Fibroblast of lung (primary cell): ENCODE data around the gene ALPP. TPM values are rescaled to one million over a fixed set of nuclear protein-coding genes. Genes with fewer than 3 reads are reported as not detected.

Experiments
- DNase-seq, 2 donors: peaks; one replicate each; pipeline versions ENCODE4 v3.0.0 to v3.0.0-alpha.2; 2010; ENCODE audit warnings: low read depth in 2 of 2
- H2AFZ ChIP-seq: 2 replicates; pipeline ENCODE4 v1.5.1; 2012; ENCODE audit warnings: low read length, control low read depth, inconsistent platforms
- H3K27ac ChIP-seq: 2 replicates; pipeline ENCODE4 v1.5.1; 2011; ENCODE audit warnings: low read length, control low read depth; ENCODE audit not compliant: insufficient read depth
- H3K27me3 ChIP-seq: 2 replicates; pipeline ENCODE4 v1.5.1; 2011; ENCODE audit warnings: mild to moderate bottlenecking, low read length; ENCODE audit not compliant: control insufficient read depth, insufficient read depth
- H3K36me3 ChIP-seq: 2 replicates; pipeline ENCODE4 v1.5.1; 2011; ENCODE audit warnings: low read length; ENCODE audit not compliant: control insufficient read depth, insufficient read depth
- H3K4me1 ChIP-seq: 2 replicates; pipeline ENCODE4 v1.5.1; 2011; ENCODE audit warnings: low read length; ENCODE audit not compliant: control insufficient read depth, insufficient read depth; ENCODE audit errors: extremely low read depth
- H3K4me2 ChIP-seq: 2 replicates; pipeline ENCODE4 v1.5.1; 2011; ENCODE audit warnings: low read length, control low read depth; ENCODE audit not compliant: insufficient read depth; ENCODE audit errors: extremely low read depth
- H3K4me3 ChIP-seq, 4 experiments: fragments of 200-600 bp in 1 of 4; sonication (generic) in 1 of 4; replicated peaks in 1 of 4; 2 replicates each; pipeline ENCODE4 v1.5.1; 2011 to 2016; ENCODE audit warnings: low read length in 4 of 4, low read depth in 3 of 4, mild to moderate bottlenecking in 3 of 4, control low read depth in 2 of 4, inconsistent platforms in 1 of 4, mixed read lengths in 1 of 4; ENCODE audit not compliant: insufficient read depth in 1 of 4; ENCODE audit errors: control extremely low read depth in 1 of 4
- H3K79me2 ChIP-seq: 2 replicates; pipeline ENCODE4 v1.5.1; 2012; ENCODE audit warnings: mild to moderate bottlenecking, low read length, inconsistent platforms; ENCODE audit not compliant: control insufficient read depth, insufficient read depth
- H3K9ac ChIP-seq: 2 replicates; pipeline ENCODE4 v1.5.1; 2011; ENCODE audit warnings: mild to moderate bottlenecking, low read length, control low read depth; ENCODE audit not compliant: insufficient read depth
- H3K9me3 ChIP-seq: 2 replicates; pipeline ENCODE4 v1.5.1; 2012; ENCODE audit warnings: low read depth, low read length; ENCODE audit not compliant: control insufficient read depth, insufficient read depth
- H4K20me1 ChIP-seq: 2 replicates; pipeline ENCODE4 v1.5.1; 2011; ENCODE audit warnings: low read length; ENCODE audit not compliant: control insufficient read depth, insufficient read depth; ENCODE audit errors: extremely low read depth
- CTCF ChIP-seq, 2 donors: IDR thresholded peaks in 1 of 2; conservative IDR thresholded peaks in 1 of 2; 1 replicate in 1 of 2; 2 replicates in 1 of 2; pipeline ENCODE4 v1.5.1; 2011 to 2012; ENCODE audit warnings: low read length in 2 of 2, control low read depth in 1 of 2, inconsistent platforms in 1 of 2, low read depth in 1 of 2, mild to moderate bottlenecking in 1 of 2
- EZH2 ChIP-seq: IDR thresholded peaks from 2 replicates; pipeline ENCODE4 v1.5.1; 2012; ENCODE audit warnings: low read length, control low read depth, mild to moderate bottlenecking; ENCODE audit errors: missing control alignments
- polyA plus RNA-seq, 2 donors: library from polyadenylated mRNA; depleted of rRNA in 1 of 2; stranded (reverse) in 1 of 2; unstranded in 1 of 2; fragments of >200 nt; gene quantifications; 2 replicates each; pipeline ENCODE4 v1.2.1, GENCODE V29; 2011 to 2012; ENCODE audit warnings: missing spikeins in 1 of 2
- total RNA-seq: library from RNA; depleted of rRNA; stranded (reverse); fragments of >200 nt; gene quantifications from 2 replicates; pipeline ENCODE4 v1.2.1, GENCODE V29; 2014

The ALPP gene
- total and polyA plus RNA-seq, 2 donors (not counting 1 experiment from before 2014, with no cell fraction given) = not detected

GRCh38 chr2:232396683-232397082 lies 18.1 kb downstream of the ALPP start:
- no peak for TF ChIP-seq CTCF (conservative IDR thresholded peaks at IDR 0.05 in 1 of 2, IDR thresholded peaks at IDR 0.05 in 1 of 2; ENCODE audit: low read depth in 1 of 2, low read length in 2 of 2)
- TF ChIP-seq EZH2 = no peak
- H3K79me2 ChIP-seq = no peaks in the 10 kb centered on the region
- H4K20me1 ChIP-seq = no peaks in the 10 kb centered on the region
- no peaks in the 10 kb centered on the region for H3K4me1 ChIP-seq
- H3K4me3 ChIP-seq = no peak overlapping the region
- H3K27me3 ChIP-seq = no peaks in the 10 kb centered on the region
- DNase-seq = no peak
- no peak overlapping the region for H3K4me2 ChIP-seq
- H2AFZ ChIP-seq = no peak overlapping the region
- no peak overlapping the region for H3K9ac ChIP-seq
- H3K36me3 ChIP-seq = no peaks in the 10 kb centered on the region
- H3K9me3 ChIP-seq = no peaks in the 10 kb centered on the region
- no peak overlapping the region for H3K27ac ChIP-seq

GRCh38 chr2:232398293-232399034 lies 19.9 kb downstream of the ALPP start:
- Histone ChIP-seq H2AFZ (no peak overlapping the region), H3K9ac (no peak overlapping the region), H3K4me1 (no peaks in the 10 kb centered on the region), H4K20me1 (no peaks in the 10 kb centered on the region), H3K36me3 (no peaks in the 10 kb centered on the region), H3K79me2 (no peaks in the 10 kb centered on the region), H3K27ac (no peak overlapping the region), H3K4me3 (no peak overlapping the region), H3K9me3 (no peaks in the 10 kb centered on the region), H3K4me2 (no peak overlapping the region), H3K27me3 (no peaks in the 10 kb centered on the region)
- no peak for DNase-seq
- TF ChIP-seq CTCF (conservative IDR thresholded peaks at IDR 0.05 in 1 of 2, IDR thresholded peaks at IDR 0.05 in 1 of 2; ENCODE audit: low read depth in 1 of 2, low read length in 2 of 2) (no peak), EZH2 (no peak)

- H3K27ac ChIP-seq = no peak overlapping the region
- H3K4me2 ChIP-seq = no peak overlapping the region
- no peaks in the 10 kb centered on the region for H3K9me3 ChIP-seq
- H4K20me1 ChIP-seq = no peaks in the 10 kb centered on the region
- no peaks in the 10 kb centered on the region for H3K27me3 ChIP-seq
- no peaks in the 10 kb centered on the region for H3K79me2 ChIP-seq
- no peak overlapping the region for H3K4me3 ChIP-seq
- no peak overlapping the region for H3K9ac ChIP-seq
- no peak for DNase-seq
- no peaks in the 10 kb centered on the region for H3K4me1 ChIP-seq
- no peak for TF ChIP-seq EZH2
- no peak for TF ChIP-seq CTCF (conservative IDR thresholded peaks at IDR 0.05 in 1 of 2, IDR thresholded peaks at IDR 0.05 in 1 of 2; ENCODE audit: low read depth in 1 of 2, low read length in 2 of 2)
- H3K36me3 ChIP-seq = no peaks in the 10 kb centered on the region
- no peak overlapping the region for H2AFZ ChIP-seq
These were observed 21.9 kb downstream of the ALPP start for GRCh38 chr2:232400256-232401015.
